Kidney epithelial cell (primary cell): ENCODE results near the gene GSK3A. TPM values are rescaled to one million over a fixed set of nuclear protein-coding genes. Genes with fewer than 3 reads are reported as not detected.
A peak's percentile ranks its signal among the peaks of the same experiment; 100 is the strongest.

Source experiments
- DNase-seq: peaks from one replicate; pipeline ENCODE4 v3.0.0-alpha.2; 2010; ENCODE audit warnings: low read depth
- H3K27me3 ChIP-seq: 2 replicates; pipeline ENCODE4 v1.6.0; 2011; ENCODE audit warnings: low read length; ENCODE audit not compliant: control insufficient read depth, insufficient read depth
- H3K36me3 ChIP-seq: 2 replicates; pipeline ENCODE4 v1.5.1; 2011; ENCODE audit warnings: low read length; ENCODE audit not compliant: control insufficient read depth, insufficient read depth
- H3K4me3 ChIP-seq: 2 replicates; pipeline ENCODE4 v1.5.1; 2011; ENCODE audit warnings: low read depth, mild to moderate bottlenecking, control low read depth, low read length
- total RNA-seq: library from RNA; depleted of rRNA; stranded (reverse); fragments of >200 nt; gene quantifications from 2 replicates; pipeline ENCODE4 v1.2.3, GENCODE V29; 2015
- TF ChIP-seq, protein P1 (sequence below): IDR thresholded peaks from 2 replicates; pipeline ENCODE4 v1.5.1; 2011; ENCODE audit warnings: mild to moderate bottlenecking, moderate library complexity, low read length, control low read depth, inconsistent platforms; ENCODE audit not compliant: insufficient read depth, poor library complexity, severe bottlenecking

Gene GSK3A
- total RNA-seq, 1 donor from 2014 or later: 27.3 TPM

DNA sequence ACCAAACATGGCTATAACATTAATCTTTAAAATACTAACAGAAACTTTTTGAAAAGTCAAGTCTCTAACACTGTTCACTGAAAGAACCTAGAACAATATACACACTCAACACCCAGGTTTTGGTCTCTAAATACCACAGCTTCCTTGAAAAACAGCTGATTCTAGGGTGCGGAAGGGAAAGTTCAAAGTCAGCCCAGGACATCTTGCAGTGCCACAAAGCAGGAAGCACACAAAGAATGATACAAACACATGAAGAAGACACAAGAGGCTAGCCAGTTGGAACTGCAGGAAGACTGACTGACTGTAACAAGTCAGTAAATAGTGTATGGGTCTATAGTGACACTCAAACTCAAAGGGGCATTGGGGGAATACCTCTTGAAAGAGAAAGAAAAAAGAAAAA is 29.5 kb downstream of the GSK3A start:
- no peak overlapping the region for H3K4me3 ChIP-seq
- TF ChIP-seq, protein P1, sequence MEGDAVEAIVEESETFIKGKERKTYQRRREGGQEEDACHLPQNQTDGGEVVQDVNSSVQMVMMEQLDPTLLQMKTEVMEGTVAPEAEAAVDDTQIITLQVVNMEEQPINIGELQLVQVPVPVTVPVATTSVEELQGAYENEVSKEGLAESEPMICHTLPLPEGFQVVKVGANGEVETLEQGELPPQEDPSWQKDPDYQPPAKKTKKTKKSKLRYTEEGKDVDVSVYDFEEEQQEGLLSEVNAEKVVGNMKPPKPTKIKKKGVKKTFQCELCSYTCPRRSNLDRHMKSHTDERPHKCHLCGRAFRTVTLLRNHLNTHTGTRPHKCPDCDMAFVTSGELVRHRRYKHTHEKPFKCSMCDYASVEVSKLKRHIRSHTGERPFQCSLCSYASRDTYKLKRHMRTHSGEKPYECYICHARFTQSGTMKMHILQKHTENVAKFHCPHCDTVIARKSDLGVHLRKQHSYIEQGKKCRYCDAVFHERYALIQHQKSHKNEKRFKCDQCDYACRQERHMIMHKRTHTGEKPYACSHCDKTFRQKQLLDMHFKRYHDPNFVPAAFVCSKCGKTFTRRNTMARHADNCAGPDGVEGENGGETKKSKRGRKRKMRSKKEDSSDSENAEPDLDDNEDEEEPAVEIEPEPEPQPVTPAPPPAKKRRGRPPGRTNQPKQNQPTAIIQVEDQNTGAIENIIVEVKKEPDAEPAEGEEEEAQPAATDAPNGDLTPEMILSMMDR: no peak
- H3K36me3 ChIP-seq: peaks cover 2% of the 10 kb centered on the region

DNA sequence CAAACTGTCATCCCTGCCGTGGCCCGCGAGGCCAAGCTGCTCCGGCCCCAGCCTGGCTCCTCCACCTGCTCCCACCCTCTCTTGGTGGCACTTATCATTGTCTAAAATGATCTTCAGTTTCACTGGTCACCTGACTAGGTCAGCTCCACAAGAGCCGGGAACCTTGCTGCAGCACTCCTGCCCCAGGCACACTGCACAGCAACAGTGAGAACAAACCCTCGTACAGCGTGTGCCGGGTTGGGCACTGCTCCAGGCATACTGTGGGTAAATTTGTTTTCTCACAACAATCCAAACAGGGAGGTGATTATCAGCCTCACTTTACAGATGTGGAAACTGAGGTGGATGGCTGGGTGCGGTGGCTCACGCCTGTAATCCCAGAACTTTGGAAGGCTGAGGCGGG is 33.8 kb downstream of the GSK3A start:
- DNase-seq: no peak
- H3K27me3 ChIP-seq: no peaks in the 10 kb centered on the region
- peaks cover 2% of the 10 kb centered on the region for H3K36me3 ChIP-seq
- TF ChIP-seq, protein P1: no peak
- no peak overlapping the region for H3K4me3 ChIP-seq

More for the DNA sequence above, 29.5 kb downstream of the GSK3A start:
- no peak for DNase-seq
- no peaks in the 10 kb centered on the region for H3K27me3 ChIP-seq

DNA sequence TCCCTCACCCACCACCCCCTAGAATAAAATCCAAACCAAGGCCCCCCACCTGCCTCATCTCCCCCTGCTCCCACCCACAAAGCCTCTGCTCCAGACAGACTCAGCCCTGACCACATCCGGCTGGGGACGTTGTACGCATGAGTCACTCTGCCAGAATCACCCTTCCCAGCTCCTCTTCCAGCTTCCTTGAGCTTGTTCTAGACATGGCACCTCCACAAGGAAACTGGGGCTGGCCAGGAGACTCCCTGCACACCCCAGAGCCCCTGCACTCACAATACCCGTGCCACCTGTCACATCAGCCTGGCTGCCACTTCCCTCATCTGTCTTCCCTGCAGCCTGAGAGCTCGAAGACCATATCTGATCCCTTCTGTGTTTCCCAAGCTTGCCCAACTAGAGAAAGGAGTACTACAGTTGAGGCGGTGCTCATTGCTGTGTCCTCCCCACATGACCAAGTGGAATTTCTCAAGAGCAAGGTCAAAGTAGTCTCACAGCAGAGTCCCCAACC is 34.6 kb downstream of the GSK3A start:
- no peak overlapping the region for H3K4me3 ChIP-seq
- H3K27me3 ChIP-seq: no peaks in the 10 kb centered on the region
- peaks cover 2% of the 10 kb centered on the region for H3K36me3 ChIP-seq
- DNase-seq: peak; percentile 47
- TF ChIP-seq, protein P1: no peak

DNA sequence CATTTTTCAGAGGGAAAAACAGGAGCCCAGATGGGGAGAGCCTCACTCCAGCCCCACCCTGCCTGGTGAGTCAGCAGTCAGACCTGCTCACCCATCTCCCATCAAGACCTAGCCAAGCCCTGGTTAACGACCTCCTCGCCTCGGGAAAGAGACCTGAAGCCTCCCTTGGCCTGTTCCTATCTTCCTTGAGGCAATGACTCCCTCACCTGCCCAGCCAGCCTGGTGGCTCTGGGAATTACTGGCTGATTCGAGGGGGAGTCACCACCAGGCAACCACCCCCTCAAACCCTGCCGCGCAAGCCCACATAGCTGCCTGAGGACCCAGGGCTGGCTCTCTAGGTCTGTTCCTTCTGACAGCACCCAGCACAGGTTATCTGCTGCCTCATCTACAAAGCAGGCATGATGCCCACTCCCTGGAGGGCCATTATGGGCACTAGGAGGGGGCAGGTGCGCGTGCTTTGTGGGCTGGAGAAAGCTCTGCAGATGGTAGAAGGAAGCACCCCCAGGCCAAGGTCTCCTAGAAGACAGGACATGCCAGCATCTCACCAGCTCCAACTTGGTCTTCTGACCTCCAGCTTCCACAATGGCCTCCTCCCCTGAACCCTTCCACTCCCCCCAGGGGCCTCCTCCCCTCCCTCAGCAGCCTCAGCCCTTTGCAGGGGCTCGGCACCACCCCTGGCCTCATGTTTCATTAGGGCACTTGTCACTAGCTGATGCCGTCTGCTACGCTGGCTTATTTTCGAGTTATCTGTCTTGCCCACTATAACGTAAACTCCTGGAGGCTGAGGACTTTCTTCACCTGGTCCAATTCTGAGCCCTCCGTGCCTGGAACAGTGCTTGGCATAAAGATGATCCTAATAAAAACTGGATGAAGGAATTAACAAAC is 35.3 kb downstream of the GSK3A start:
- H3K36me3 ChIP-seq: peaks cover 2% of the 10 kb centered on the region
- no peak for DNase-seq
- no peaks in the 10 kb centered on the region for H3K27me3 ChIP-seq
- TF ChIP-seq, protein P1: no peak
- H3K4me3 ChIP-seq: no peak overlapping the region

DNA sequence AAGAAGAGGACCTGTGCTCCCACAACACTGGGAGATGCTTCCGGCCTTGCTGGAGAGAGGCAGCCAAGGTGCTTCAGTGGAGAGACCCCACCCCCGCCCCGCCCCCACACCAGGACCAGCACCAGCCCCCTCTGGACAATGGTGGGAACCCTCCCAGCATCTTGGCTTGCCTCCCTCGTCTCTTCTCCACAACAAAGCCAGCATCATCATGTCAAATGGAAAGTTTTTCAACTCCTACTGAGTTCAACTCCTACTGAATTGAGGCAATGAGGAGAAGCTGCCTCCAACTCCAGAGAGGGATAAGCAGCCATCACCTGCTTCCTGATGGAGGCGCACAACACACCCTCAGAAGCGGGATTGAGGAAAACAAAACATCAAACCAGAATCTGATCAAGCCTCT is 37.7 kb downstream of the GSK3A start:
- TF ChIP-seq, protein P1: no peak
- Histone ChIP-seq H3K36me3 (peaks cover 4% of the 10 kb centered on the region), H3K27me3 (no peaks in the 10 kb centered on the region), H3K4me3 (no peak overlapping the region)
- no peak for DNase-seq
